Fibroblast of pulmonary artery (primary cell): Measurements from ENCODE around the gene KRTAP10-7.
"Not testable (repeated sequence)": the region's sequence is repeated elsewhere in the genome, so short reads cannot be mapped to it uniquely, and the experiment has no call there.

Source experiments
- DNase-seq: peaks from one replicate; pipeline ENCODE4 v3.0.0-alpha.2; 2010; ENCODE audit warnings: low read depth
- H3K4me3 ChIP-seq: replicated peaks from 2 replicates; pipeline ENCODE4 v1.5.1; 2011; ENCODE audit warnings: low read depth, mild to moderate bottlenecking, control low read depth, low read length, moderate library complexity
- CTCF ChIP-seq: IDR thresholded peaks from 2 replicates; pipeline ENCODE4 v1.5.1; 2011; ENCODE audit warnings: mild to moderate bottlenecking, control low read depth, low read length, inconsistent platforms; ENCODE audit errors: missing control alignments

Gene KRTAP10-7

DNA sequence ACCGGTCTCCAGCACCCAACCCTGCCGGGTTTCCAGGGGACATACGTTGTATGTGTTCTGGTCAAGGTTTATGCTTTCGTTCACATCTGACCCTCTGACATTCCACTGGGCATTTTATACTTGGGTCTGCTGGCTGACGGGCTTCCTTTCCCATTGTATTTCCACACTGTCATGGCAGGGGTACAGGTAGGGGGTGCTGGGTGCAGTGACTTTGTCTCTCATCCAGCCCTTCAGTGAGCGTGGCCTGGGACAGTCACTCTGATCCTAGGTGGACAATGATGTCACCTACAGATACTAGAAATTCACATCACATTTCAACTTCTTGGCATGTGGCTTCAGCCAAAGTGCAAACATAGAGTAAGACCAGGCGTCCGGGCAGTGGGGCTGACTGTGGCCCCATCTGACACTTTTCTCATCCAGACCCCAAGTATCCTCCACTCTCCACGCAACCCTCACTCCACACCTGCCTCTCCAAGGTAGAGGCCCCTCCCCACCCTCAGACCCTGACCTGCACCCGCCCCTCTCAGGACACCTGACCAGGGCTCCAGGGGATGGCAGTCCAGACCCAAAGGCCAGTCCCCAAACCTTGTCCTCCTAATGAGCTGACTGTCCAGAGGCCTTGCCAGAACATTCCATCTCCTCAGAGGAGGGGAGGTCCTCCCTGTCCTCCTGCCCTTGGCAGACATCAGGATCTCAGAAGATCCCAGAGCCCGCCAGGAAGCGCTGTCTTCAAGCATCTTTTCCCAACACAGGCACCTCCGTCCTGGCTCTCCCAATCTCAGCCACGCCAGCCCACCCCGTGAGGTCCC, 36.0 kb downstream of the KRTAP10-7 start:
- no peak overlapping the region for H3K4me3 ChIP-seq
- no peak for DNase-seq
- TF ChIP-seq CTCF: no peak

- TF ChIP-seq CTCF: no peak
- DNase-seq: no peak
- H3K4me3 ChIP-seq: no peak within 1 kb of the TSS
These were observed 36.8 kb downstream of the KRTAP10-7 start, which contains the start of gene KRTAP10-10 for GRCh38 chr21:44637018-44637850. KRTAP10-10 (plus strand) TSS chr21:44637356; CDS start chr21:44637418, 62 bp downstream.

DNA sequence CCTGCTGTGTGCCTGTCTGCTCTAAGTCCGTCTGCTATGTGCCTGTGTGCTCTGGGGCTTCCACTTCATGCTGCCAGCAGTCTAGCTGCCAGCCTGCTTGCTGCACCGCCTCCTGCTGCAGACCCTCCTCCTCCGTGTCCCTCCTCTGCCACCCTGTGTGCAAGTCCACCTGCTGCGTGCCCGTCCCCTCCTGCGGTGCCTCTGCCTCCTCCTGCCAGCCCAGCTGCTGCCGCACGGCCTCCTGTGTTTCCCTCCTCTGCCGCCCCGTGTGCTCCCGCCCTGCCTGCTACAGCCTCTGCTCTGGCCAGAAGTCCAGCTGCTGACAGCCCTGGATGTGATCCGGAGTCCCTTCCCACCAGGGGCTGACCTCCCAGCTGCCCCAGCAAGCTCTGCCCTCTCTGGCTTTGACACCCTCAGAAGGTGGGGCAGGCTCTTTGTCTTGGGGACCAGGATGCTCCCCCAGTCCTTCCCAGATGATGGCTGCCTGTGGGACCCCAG, 37.5 kb downstream of the KRTAP10-7 start:
- not testable (repeated sequence) for DNase-seq, H3K4me3 ChIP-seq

GRCh38 chr21:44638506-44639330, 38.3 kb downstream of the KRTAP10-7 start:
- not testable (repeated sequence) for DNase-seq, H3K4me3 ChIP-seq

GRCh38 chr21:44639331-44639655, 38.9 kb downstream of the KRTAP10-7 start:
- no peak for TF ChIP-seq CTCF
- H3K4me3 ChIP-seq: no peak overlapping the region
- no peak for DNase-seq

DNA sequence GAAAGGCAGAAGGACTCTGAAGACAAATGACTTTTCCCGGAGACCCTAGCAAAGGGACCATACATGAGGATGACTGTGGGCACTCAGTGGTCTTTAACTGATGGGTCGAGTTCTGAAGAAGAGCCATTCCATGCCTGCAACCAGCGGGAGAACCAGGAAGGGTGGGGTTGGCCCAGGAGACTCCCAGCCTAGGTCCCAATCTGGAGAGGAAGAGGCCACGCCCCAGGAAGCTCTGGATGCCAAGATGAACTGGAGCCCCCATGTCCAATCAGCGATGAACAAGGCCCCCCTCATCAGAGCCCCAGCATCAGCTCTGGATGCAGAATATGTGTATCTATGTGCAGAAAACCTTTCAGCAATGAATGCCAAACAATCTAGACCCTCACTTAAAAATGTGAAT, 40.4 kb downstream of the KRTAP10-7 start:
- TF ChIP-seq CTCF: no peak

DNA sequence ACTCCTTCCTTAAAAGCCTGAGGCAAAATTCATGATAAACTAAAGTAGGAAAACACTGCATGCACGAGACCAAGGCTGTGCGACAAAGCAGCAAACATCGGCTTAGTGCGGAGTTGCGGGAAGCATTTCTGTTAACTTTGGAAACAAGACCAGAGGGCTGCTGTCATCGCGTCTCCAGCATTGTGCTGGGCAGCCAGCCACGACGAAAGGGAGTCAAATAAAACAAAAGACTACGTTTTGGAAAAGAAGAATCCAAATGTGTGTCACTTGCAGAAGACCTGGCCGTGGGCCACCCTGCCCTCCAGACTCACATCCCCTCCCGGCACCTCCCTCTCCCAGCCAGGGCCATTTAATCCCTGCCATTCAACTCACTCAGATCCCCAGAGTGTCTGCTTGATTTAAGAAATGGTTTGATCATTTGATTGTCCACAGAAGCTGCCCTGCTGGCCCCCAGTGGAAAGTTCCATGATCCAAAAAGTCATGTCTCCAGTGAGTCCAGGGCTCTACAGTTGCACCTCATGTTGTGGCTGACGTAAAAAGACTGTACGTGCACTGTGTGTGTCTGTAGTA, 43.4 kb downstream of the KRTAP10-7 start:
- no peak for TF ChIP-seq CTCF
- no peak for DNase-seq
- no peak overlapping the region for H3K4me3 ChIP-seq

More for the DNA sequence above, 40.4 kb downstream of the KRTAP10-7 start:
- no peak overlapping the region for H3K4me3 ChIP-seq
- DNase-seq: no peak
